Measurements from ENCODE around the gene IMMP2L. TPM values are rescaled to one million over a fixed set of nuclear protein-coding genes. Genes with fewer than 3 reads are reported as not detected.

Gene IMMP2L
- total and polyA plus RNA-seq, 2 of the 8 experiments (the other 6 are each of a cell fraction or from before 2014, with no cell fraction given), result 2.3 to 10.1 TPM

- peaks cover 0 to 8% (median 2%) of the 10 kb centered on the region in 4 experiments; a peak in 2 of 7 replicates for H3K4me1 ChIP-seq (replicated peaks in 1 of 4; ENCODE audit: control insufficient read depth in 3 of 4, insufficient read depth in 4 of 4, low read length in 3 of 4)
- H4K20me1 ChIP-seq (replicated peaks in 1 of 2; ENCODE audit: control insufficient read depth in 1 of 2, insufficient read depth in 2 of 2, low read length in 2 of 2), result no peaks in the 10 kb centered on the region
- WGBS, 2 experiments (ENCODE audit: extremely low coverage in 1 of 2, insufficient coverage in 1 of 2, insufficient read length in 1 of 2, insufficient replicate concordance in 2 of 2, low coverage in 1 of 2, low lambda C conversion rate in 2 of 2, missing lambda C conversion rate in 1 of 2), result 87% methylated on average over 4 of the region's 4 CpGs; no CpG with 5 or more reads in 1 of the 2 experiments
- no peak overlapping the region for H2BK5ac ChIP-seq (ENCODE audit: low read depth, low read length)
- no peak overlapping the region for H2AFZ ChIP-seq (ENCODE audit: low read length)
- DNase-seq (ENCODE audit: low read depth in 1 of 2, low spot score in 2 of 2) (no peak), FAIRE-seq (no peak)
- H2AK5ac ChIP-seq (ENCODE audit: low read depth, low read length), result no peak overlapping the region
- no peaks in the 10 kb centered on the region for H3K79me1 ChIP-seq (ENCODE audit: low read depth, low read length)
- H3K4me3 ChIP-seq (ENCODE audit: extremely low read depth in 1 of 4, insufficient read depth in 2 of 4, low read depth in 3 of 4, low read length in 4 of 4), result no peak overlapping the region
- CTCF ChIA-PET (ENCODE audit: partially characterized antibody), result interaction anchor here (0.7 to 1.4 kb wide), 5 partner anchors 10 to 256 kb away, joined by 3 to 5 read pairs (median 3); no protein-coding TSS in a partner anchor
- no peak overlapping the region for H3K23ac ChIP-seq (ENCODE audit: insufficient read length)
- no peak overlapping the region for H3K14ac ChIP-seq (ENCODE audit: insufficient read length)
- no peak overlapping the region for H2BK15ac ChIP-seq (ENCODE audit: low read length)
- H3K27me3 ChIP-seq (replicated peaks in 1 of 4; ENCODE audit: control insufficient read depth in 3 of 4, extremely low read depth in 1 of 4, insufficient read depth in 3 of 4, low read length in 3 of 4), result no peaks in the 10 kb centered on the region; a peak in 2 of 7 replicates
- no peak overlapping the region for H3K18ac ChIP-seq (ENCODE audit: extremely low read depth, low read length)
- H3K23me2 ChIP-seq (ENCODE audit: low read depth, low read length), result no peaks in the 10 kb centered on the region
- H2BK120ac ChIP-seq (replicated peaks; ENCODE audit: low read depth, low read length), result no peak overlapping the region
- no peak overlapping the region for H2BK20ac ChIP-seq (ENCODE audit: low read length)
- no peak overlapping the region for H3K4me2 ChIP-seq (ENCODE audit: insufficient read depth in 1 of 2, low read depth in 2 of 2, low read length in 2 of 2)
- H4K5ac ChIP-seq (ENCODE audit: insufficient read length, low read depth, low read length), result no peak overlapping the region
- H3K56ac ChIP-seq (replicated peaks; ENCODE audit: insufficient read length, low read depth, low read length), result no peak overlapping the region
- no peak overlapping the region for H3K4ac ChIP-seq (replicated peaks; ENCODE audit: insufficient read length, low read depth, low read length)
- no peak overlapping the region for H2BK12ac ChIP-seq (ENCODE audit: low read depth, low read length)
- H4K91ac ChIP-seq (replicated peaks; ENCODE audit: insufficient read length, low read length), result no peak overlapping the region
- no peak overlapping the region for H3K27ac ChIP-seq (ENCODE audit: low read depth, low read length)
- no peak overlapping the region for H4K8ac ChIP-seq (ENCODE audit: extremely low read depth, insufficient read depth, low read length)
- no peaks in the 10 kb centered on the region; a peak in 1 of 8 replicates for H3K36me3 ChIP-seq (ENCODE audit: control insufficient read depth in 2 of 4, insufficient read depth in 4 of 4, low read length in 3 of 4)
- H3K9me3 ChIP-seq (ENCODE audit: insufficient read depth in 2 of 2, low read depth in 1 of 2, low read length in 1 of 2), result no peaks in the 10 kb centered on the region
- H3K79me2 ChIP-seq (ENCODE audit: control insufficient read depth in 1 of 2, insufficient read depth in 2 of 2, low read length in 2 of 2), result no peaks in the 10 kb centered on the region
- no peak for TF ChIP-seq HDAC2 (IDR thresholded peaks at IDR 0.05; ENCODE audit: borderline replicate concordance in 1 of 2, low read depth in 2 of 2, low read length in 2 of 2)
- TF ChIP-seq CBX5 (IDR thresholded peaks at IDR 0.05; ENCODE audit: low read depth, low read length), result no peak
- TF ChIP-seq PHF8 (conservative IDR thresholded peaks at IDR 0.05; ENCODE audit: low read depth, low read length), result no peak
- no peak for TF ChIP-seq CTBP2 (IDR thresholded peaks at IDR 0.05; ENCODE audit: borderline replicate concordance, insufficient read depth, insufficient read length, low read length)
- no peak for TF ChIP-seq EGR1 (IDR thresholded peaks at IDR 0.05; ENCODE audit: borderline replicate concordance, low read depth, low read length)
- TF ChIP-seq ZNF274 (IDR thresholded peaks at IDR 0.05; ENCODE audit: borderline replicate concordance, extremely low read depth, low read length), result no peak
- TF ChIP-seq SAP30 (IDR thresholded peaks at IDR 0.05; ENCODE audit: insufficient read depth, insufficient replicate concordance, low read length), result no peak
- TF ChIP-seq FOSL1 (IDR thresholded peaks at IDR 0.05; ENCODE audit: insufficient read depth, low read depth, low read length), result no peak
- TF ChIP-seq RAD21 (IDR thresholded peaks at IDR 0.05 in 1 of 2, conservative IDR thresholded peaks at IDR 0.05 in 1 of 2; ENCODE audit: low read depth in 2 of 2, low read length in 2 of 2), result no peak
- TF ChIP-seq TEAD4 (IDR thresholded peaks at IDR 0.05; ENCODE audit: low read depth, low read length), result no peak
- no peak for TF ChIP-seq SP2 (IDR thresholded peaks at IDR 0.05; ENCODE audit: low read length)
- TF ChIP-seq TAF7 (optimal IDR thresholded peaks at IDR 0.05; ENCODE audit: borderline replicate concordance, low read depth, low read length), result no peak
- no peak for TF ChIP-seq CHD1 (IDR thresholded peaks at IDR 0.05; ENCODE audit: low read depth, low read length)
- POLR2A ChIA-PET (ENCODE audit: partially characterized antibody), result no interaction called here
- no peak overlapping the region for H3K9ac ChIP-seq (replicated peaks in 1 of 4; ENCODE audit: extremely low read depth in 1 of 4, low read depth in 3 of 4, low read length in 3 of 4)
Observed at GRCh38 chr7:110842796-110843195, 719.5 kb downstream of the IMMP2L start.

Data from H1 (cell line).